A549 treated with Mapracorat at 1 μM for 4 hours (cell line): Measurements from ENCODE around the gene ACRBP. TPM values are rescaled to one million over a fixed set of nuclear protein-coding genes. Genes with fewer than 3 reads are reported as not detected.

Experiments used
- total RNA-seq: library from RNA; stranded (reverse); fragments of 200-300 nt; extraction: Qiagen RNA extraction; gene quantifications from 5 replicates; pipeline ENCODE4 v1.2.3, GENCODE V29; 2022

The ACRBP gene
- 0.08 to 0.40 TPM (median 0.15 TPM) in 3 of 5 replicates, not detected in the others for total RNA-seq

DNA sequence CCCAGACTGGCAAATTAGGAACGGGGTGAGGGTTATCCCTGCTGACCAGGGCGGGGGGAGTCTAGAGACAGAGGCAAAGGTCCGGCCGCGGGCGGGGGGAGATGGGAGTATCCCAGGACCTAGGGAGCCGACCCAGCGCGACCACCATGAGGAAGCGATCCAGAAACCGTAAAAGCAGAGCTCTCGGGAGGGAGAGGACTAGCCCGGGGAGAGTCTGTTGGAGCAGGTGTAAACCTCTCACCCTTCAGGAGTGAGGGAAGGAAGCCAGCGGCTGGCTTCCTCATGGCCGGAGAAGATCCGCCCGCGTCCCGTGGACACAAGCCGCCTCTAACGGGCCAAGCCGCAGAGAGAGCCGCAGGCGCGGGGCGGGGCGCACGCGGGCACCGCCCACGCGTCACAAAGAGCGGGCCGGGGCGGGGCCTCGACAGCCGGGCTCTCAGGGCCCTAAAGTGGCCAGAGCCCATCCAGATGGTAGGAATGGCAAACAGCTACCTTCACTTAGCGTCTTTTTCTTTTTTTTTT is at the start of gene ACRBP:
TSS of gene ACRBP (minus strand) at position 350 of the 522 bp plus-strand sequence. CDS start at position 284, 66 bp downstream.

DNA sequence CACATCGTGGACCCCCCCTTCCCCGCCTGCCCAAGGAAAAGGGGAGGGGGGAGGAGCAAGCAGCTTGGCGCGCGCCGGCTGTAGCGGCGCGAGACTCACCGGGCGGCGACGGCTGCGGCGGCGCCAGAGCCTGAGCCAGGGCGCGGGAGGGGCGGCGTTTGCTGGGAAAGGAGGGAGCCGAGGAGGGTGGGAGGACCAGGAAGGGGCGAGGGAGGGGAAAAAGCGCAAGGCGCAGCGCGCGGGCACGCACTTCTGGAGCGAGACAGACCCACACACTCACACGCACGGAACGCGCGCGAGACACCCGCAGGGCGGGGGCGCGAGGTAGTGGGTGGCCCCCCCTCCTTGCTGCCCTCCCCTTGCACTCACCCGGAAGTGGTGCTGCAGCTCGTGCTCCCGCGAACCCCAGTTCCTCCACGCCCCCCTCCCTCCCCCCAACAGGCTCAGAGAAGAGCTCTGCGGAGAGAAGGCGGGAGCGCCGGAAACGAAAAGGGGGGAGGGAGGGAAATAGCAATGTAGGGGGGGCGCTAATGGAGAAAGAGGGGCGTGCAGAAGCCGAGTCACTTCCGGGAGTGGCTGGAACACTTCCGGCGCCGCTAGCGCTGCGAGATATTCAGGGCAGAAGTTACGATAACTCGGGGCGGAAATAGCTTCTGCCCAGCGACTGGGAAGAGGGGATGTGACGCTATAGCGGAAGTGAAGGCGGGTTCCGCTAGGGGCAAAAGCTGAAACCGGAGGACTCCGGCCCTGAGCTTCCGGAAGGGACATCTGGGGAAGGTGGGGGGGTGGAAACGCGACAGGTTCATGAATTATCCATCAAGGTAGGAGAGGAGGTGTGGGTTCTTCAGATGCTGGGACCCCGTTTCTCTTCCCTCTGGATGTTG is 42.0 kb upstream of the ACRBP start, which contains the start of gene ZNF384:
TSS of gene ZNF384 (minus strand) at position 377 of the 884 bp plus-strand sequence. CDS start 9,855 bp downstream, outside the sequence.

DNA sequence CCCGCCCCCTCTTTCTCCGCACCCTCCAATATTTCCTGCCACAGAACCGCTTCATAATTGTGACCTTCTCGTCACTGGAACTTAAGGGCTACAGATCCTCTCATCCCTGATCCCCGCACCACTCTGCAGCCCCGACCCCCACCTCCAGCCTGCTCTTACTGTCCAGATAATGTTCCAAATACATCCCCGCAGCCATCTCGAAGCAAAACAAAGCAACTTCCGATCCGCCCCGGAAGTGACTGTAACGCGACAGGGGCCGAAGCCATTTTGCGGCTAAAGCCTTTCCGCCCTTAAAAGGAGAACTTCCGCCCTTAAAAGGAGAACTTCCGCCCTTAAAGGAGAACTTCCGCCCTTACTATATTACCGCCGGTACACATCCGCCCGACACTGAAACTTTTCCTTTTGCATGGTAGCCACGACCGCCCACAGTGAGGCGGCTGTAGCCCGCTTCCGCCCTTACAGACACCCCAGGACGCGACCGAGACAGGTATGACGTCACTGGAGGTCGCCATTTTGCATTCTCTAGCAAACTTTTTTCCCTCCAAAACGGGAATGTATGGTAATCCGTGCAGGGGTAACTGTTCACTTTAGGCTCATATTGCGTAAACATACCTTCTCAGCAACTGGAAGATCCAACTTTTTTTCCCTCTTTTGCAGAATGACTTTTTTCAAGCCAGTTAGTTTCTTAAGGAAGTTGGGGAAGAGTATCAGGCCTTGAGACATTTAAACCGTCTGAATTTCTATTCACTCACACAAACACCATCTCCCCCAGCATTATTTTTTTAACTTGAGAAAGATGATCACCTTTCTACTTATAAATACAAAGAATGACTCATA is 15.9 kb upstream of the ACRBP start, which contains the start of gene ING4:
TSS of gene ING4 (minus strand) at position 214 of the 837 bp plus-strand sequence. CDS start at position 196, 18 bp downstream.

DNA sequence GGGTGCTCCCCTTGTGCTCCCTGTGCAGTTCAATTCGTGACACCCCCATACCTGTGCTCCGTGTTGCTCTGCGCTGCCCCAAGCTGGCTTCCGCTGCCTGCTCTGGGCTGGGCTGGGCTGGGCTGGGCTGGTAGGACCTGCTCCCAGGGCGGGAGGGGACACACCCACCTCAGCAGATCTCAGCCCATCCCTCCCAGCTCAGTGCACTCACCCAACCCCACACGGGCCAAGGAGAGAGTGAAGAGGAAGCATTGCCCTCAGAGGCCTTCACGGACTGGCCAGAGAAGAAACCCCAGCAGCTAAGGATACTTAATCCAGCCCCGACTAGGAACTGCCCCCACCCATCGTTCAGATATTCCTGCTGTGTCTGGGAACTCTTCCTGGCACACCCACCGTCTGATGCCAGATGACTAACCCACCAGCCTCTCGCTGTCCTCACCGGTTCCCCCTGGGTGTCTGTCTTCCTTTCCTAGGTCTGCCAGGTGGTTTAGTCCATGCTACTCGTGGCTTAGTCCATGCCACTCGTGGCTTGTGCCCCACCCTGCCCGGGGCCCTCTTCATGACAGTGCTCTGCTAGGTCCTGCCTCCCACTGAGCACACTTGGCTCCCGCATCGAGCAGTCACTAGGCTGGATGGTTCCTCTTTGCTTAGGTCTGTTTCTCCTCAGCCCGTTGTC is 11.2 kb downstream of the ACRBP start, which contains the start of gene LPAR5:
TSS of gene LPAR5 (minus strand) at position 104 of the 676 bp plus-strand sequence. CDS start 14,711 bp downstream, outside the sequence.

Other genes with a start within 250 kb of the ACRBP start
- not detected in 5 replicates for gene CD27, start 202.5 kb downstream of the ACRBP start, total RNA-seq
- gene TAPBPL, start 195.4 kb downstream of the ACRBP start, total RNA-seq: 3.5 to 4.3 TPM (median 3.5 TPM) in 5 replicates
- gene VAMP1, start 176.8 kb downstream of the ACRBP start, total RNA-seq: 9.8 to 13.4 TPM (median 12.1 TPM) in 5 replicates
- 282 to 327 TPM (median 309 TPM) in 5 replicates for gene MRPL51, start 154.2 kb downstream of the ACRBP start, total RNA-seq
- 56.5 to 62.5 TPM (median 60.7 TPM) in 5 replicates for gene NCAPD2, start 153.3 kb downstream of the ACRBP start, total RNA-seq
- 7,029 to 9,300 TPM (median 8,522 TPM) in 5 replicates for gene GAPDH, start 112.9 kb downstream of the ACRBP start, total RNA-seq
- gene IFFO1, start 91.4 kb downstream of the ACRBP start, total RNA-seq: 1.6 to 2.5 TPM (median 2.2 TPM) in 5 replicates
- 91.7 to 109 TPM (median 98.4 TPM) in 5 replicates for gene NOP2, start 79.1 kb downstream of the ACRBP start, total RNA-seq
- 59.8 to 76.6 TPM (median 62.8 TPM) in 5 replicates for gene CHD4, start 40.1 kb downstream of the ACRBP start, total RNA-seq
- 0.38 to 0.97 TPM (median 0.66 TPM) in 5 replicates for gene LPAR5, start 11.5 kb downstream of the ACRBP start, total RNA-seq
- gene ING4, start 15.7 kb upstream of the ACRBP start, total RNA-seq: 13.8 to 19.8 TPM (median 15.7 TPM) in 5 replicates
- 50.6 to 58.9 TPM (median 55.4 TPM) in 5 replicates for gene ZNF384, start 41.9 kb upstream of the ACRBP start, total RNA-seq
- 0.64 to 1.0 TPM (median 0.73 TPM) in 5 replicates for gene PIANP, start 53.4 kb upstream of the ACRBP start, total RNA-seq
- gene COPS7A, start 76.6 kb upstream of the ACRBP start, total RNA-seq: 47.2 to 58.3 TPM (median 55.9 TPM) in 5 replicates
- gene MLF2, start 105.7 kb upstream of the ACRBP start, total RNA-seq: 252 to 312 TPM (median 307 TPM) in 5 replicates
- gene PTMS, start 118.9 kb upstream of the ACRBP start, total RNA-seq: 703 to 949 TPM (median 926 TPM) in 5 replicates
- 0.89 to 2.3 TPM (median 1.4 TPM) in 5 replicates for gene LAG3, start 125.1 kb upstream of the ACRBP start, total RNA-seq
- not detected in 5 replicates for gene CD4, start 142.1 kb upstream of the ACRBP start, total RNA-seq
- gene GPR162, start 174.4 kb upstream of the ACRBP start, total RNA-seq: 0.23 to 0.53 TPM (median 0.45 TPM) in 5 replicates
- 19.8 to 29.8 TPM (median 28.7 TPM) in 5 replicates for gene P3H3, start 181.0 kb upstream of the ACRBP start, total RNA-seq
- gene GNB3, start 193.5 kb upstream of the ACRBP start, total RNA-seq: 1.2 to 2.3 TPM (median 1.9 TPM) in 5 replicates
- gene CDCA3, start 203.9 kb upstream of the ACRBP start, total RNA-seq: 71.5 to 81.3 TPM (median 75.3 TPM) in 5 replicates
- 74.8 to 79.3 TPM (median 76.6 TPM) in 5 replicates for gene USP5, start 204.7 kb upstream of the ACRBP start, total RNA-seq
- gene TPI1, start 220.1 kb upstream of the ACRBP start, total RNA-seq: 1,486 to 1,673 TPM (median 1,653 TPM) in 5 replicates
- gene SPSB2, start 225.9 kb upstream of the ACRBP start, total RNA-seq: 23.1 to 34.6 TPM (median 32.3 TPM) in 5 replicates